MM.1S (cell line): ENCODE results near the gene ERC2.

Experiments
- DNase-seq: peaks from one replicate; pipeline ENCODE4 v3.0.0-alpha.2; 2015
- H2AFZ ChIP-seq: fragments of 300-600 bp; sonication (generic); 2 replicates; pipeline ENCODE4 v1.6.0; 2016; ENCODE audit warnings: antibody characterized with exemption, low read length
- H3F3A ChIP-seq: fragments of 300-600 bp; sonication (generic); 2 replicates; pipeline ENCODE4 v1.6.1; 2016; ENCODE audit warnings: mild to moderate bottlenecking, antibody characterized with exemption, low read length, moderate library complexity, mixed read lengths; ENCODE audit not compliant: insufficient read depth
- H3K27ac ChIP-seq: fragments of 300-600 bp; sonication (generic); 2 replicates; pipeline ENCODE4 v1.5.1; 2016; ENCODE audit warnings: mild to moderate bottlenecking, low read length
- H3K27me3 ChIP-seq: fragments of 300-600 bp; sonication (generic); replicated peaks from 2 replicates; pipeline ENCODE4 v1.6.0; 2016; ENCODE audit warnings: low read length; ENCODE audit not compliant: insufficient read depth
- H3K36me3 ChIP-seq: fragments of 300-600 bp; sonication (generic); replicated peaks from 2 replicates; pipeline ENCODE4 v1.6.1; 2016; ENCODE audit warnings: mild to moderate bottlenecking, low read length, mixed read lengths; ENCODE audit not compliant: insufficient read depth
- H3K4me1 ChIP-seq: fragments of 300-600 bp; sonication (generic); 2 replicates; pipeline ENCODE4 v1.6.1; 2016; ENCODE audit warnings: low read length, mixed read lengths
- H3K4me2 ChIP-seq: fragments of 300-600 bp; sonication (generic); 2 replicates; pipeline ENCODE4 v1.6.0; 2016; ENCODE audit warnings: low read depth, low read length
- H3K4me3 ChIP-seq: fragments of 300-600 bp; sonication (generic); 2 replicates; pipeline ENCODE4 v1.5.1; 2016; ENCODE audit warnings: low read length, mixed read lengths
- H3K79me2 ChIP-seq: fragments of 300-600 bp; sonication (generic); 2 replicates; pipeline ENCODE4 v1.6.1; 2016; ENCODE audit warnings: mixed run types, low read length, mixed read lengths
- H3K9ac ChIP-seq: fragments of 300-600 bp; sonication (generic); 2 replicates; pipeline ENCODE4 v1.6.1; 2016; ENCODE audit warnings: low read length, mixed read lengths
- H3K9me2 ChIP-seq: fragments of 300-600 bp; sonication (generic); replicated peaks from 2 replicates; pipeline ENCODE4 v1.6.1; 2016; ENCODE audit warnings: mild to moderate bottlenecking, low read length, mixed read lengths; ENCODE audit not compliant: insufficient read depth
- H3K9me3 ChIP-seq: fragments of 300-600 bp; sonication (generic); replicated peaks from 2 replicates; pipeline ENCODE4 v1.6.1; 2016; ENCODE audit warnings: mild to moderate bottlenecking, low read length, mixed read lengths; ENCODE audit not compliant: insufficient read depth
- H4K20me1 ChIP-seq: fragments of 300-600 bp; sonication (generic); 2 replicates; pipeline ENCODE4 v1.6.1; 2016; ENCODE audit warnings: mild to moderate bottlenecking, low read length, moderate library complexity, mixed read lengths; ENCODE audit not compliant: insufficient read depth
- CTCF ChIP-seq: fragments of 300-600 bp; sonication (generic); IDR thresholded peaks from 2 replicates; pipeline ENCODE4 v1.5.1; 2016; ENCODE audit warnings: antibody characterized with exemption, low read length, mixed read lengths
- EZH2 ChIP-seq: fragments of 300-600 bp; sonication (generic); optimal IDR thresholded peaks from 2 replicates; pipeline ENCODE3; 2017; ENCODE audit warnings: low read depth, mild to moderate bottlenecking, antibody characterized with exemption, low read length, mixed read lengths
- EZH2phosphoT487 ChIP-seq: fragments of 300-600 bp; sonication (generic); IDR thresholded peaks from 2 replicates; pipeline ENCODE4 v1.6.1; 2018; ENCODE audit warnings: antibody characterized with exemption, low read length

ERC2 gene

GRCh38 chr3:55641964-55642363, 826.3 kb downstream of the ERC2 start:
- no peak overlapping the region for H3K27ac ChIP-seq
- no peak overlapping the region for H3K4me3 ChIP-seq

GRCh38 chr3:55639896-55640765, 828.1 kb downstream of the ERC2 start:
- Histone ChIP-seq H3K79me2 (no peaks in the 10 kb centered on the region), H3F3A (no peaks in the 10 kb centered on the region), H4K20me1 (no peaks in the 10 kb centered on the region), H2AFZ (no peak overlapping the region), H3K27ac (no peak overlapping the region), H3K4me1 (no peaks in the 10 kb centered on the region), H3K4me2 (no peak overlapping the region), H3K4me3 (no peak overlapping the region), H3K9me3 (no peaks in the 10 kb centered on the region), H3K9ac (no peak overlapping the region), H3K36me3 (no peaks in the 10 kb centered on the region), H3K27me3 (no peaks in the 10 kb centered on the region), H3K9me2 (no peaks in the 10 kb centered on the region)
- no peak for DNase-seq
- no peak for TF ChIP-seq EZH2
- TF ChIP-seq CTCF: no peak
- no peak for TF ChIP-seq EZH2phosphoT487

More at GRCh38 chr3:55641964-55642363, 826.3 kb downstream of the ERC2 start:
- no peaks in the 10 kb centered on the region for H3K79me2 ChIP-seq
- TF ChIP-seq EZH2phosphoT487: no peak
- TF ChIP-seq EZH2: no peak
- no peak overlapping the region for H3K4me2 ChIP-seq
- H4K20me1 ChIP-seq: no peaks in the 10 kb centered on the region
- H3K27me3 ChIP-seq: no peaks in the 10 kb centered on the region
- H3F3A ChIP-seq: no peaks in the 10 kb centered on the region
- no peaks in the 10 kb centered on the region for H3K36me3 ChIP-seq
- no peaks in the 10 kb centered on the region for H3K9me3 ChIP-seq
- H3K9ac ChIP-seq: no peak overlapping the region
- H3K9me2 ChIP-seq: no peaks in the 10 kb centered on the region
- no peaks in the 10 kb centered on the region for H3K4me1 ChIP-seq
- no peak for DNase-seq
- no peak overlapping the region for H2AFZ ChIP-seq

- H3K4me2 ChIP-seq: no peak overlapping the region
- H3K4me1 ChIP-seq: no peaks in the 10 kb centered on the region
- H3K79me2 ChIP-seq: no peaks in the 10 kb centered on the region
- H3K36me3 ChIP-seq: no peaks in the 10 kb centered on the region
- no peak for TF ChIP-seq EZH2phosphoT487
- TF ChIP-seq EZH2: no peak
- TF ChIP-seq CTCF: no peak
- DNase-seq: no peak
- no peaks in the 10 kb centered on the region for H3K9me3 ChIP-seq
- H3K27ac ChIP-seq: no peak overlapping the region
- H4K20me1 ChIP-seq: no peaks in the 10 kb centered on the region
- H2AFZ ChIP-seq: no peak overlapping the region
- no peaks in the 10 kb centered on the region for H3K9me2 ChIP-seq
- H3K4me3 ChIP-seq: no peak overlapping the region
- H3K9ac ChIP-seq: no peak overlapping the region
- no peaks in the 10 kb centered on the region for H3K27me3 ChIP-seq
- no peaks in the 10 kb centered on the region for H3F3A ChIP-seq
These were observed 829.1 kb downstream of the ERC2 start for GRCh38 chr3:55639143-55639542.
